Esophagus squamous epithelium (tissue), 4 donors: ENCODE data around the gene RNF213.

Experiments used
- POLR2A ChIP-seq, 4 donors: fragments of 450-650 bp; IDR thresholded peaks; one replicate each; pipeline ENCODE4 v1.6.1; 2017; ENCODE audit warnings: antibody characterized with exemption in 4 of 4, mild to moderate bottlenecking in 4 of 4, moderate library complexity in 3 of 4
- TF ChIP-seq, protein P1 (sequence below), 6 experiments: fragments of 450-650 bp in 4 of 6; fragments of 200-600 bp in 2 of 6; sonication (generic) in 2 of 6; IDR thresholded peaks; one replicate each; pipeline ENCODE4 v1.5.1; 2016 to 2019; ENCODE audit warnings: antibody characterized with exemption in 6 of 6, mild to moderate bottlenecking in 4 of 6, moderate library complexity in 4 of 6

- TF ChIP-seq, protein P1, sequence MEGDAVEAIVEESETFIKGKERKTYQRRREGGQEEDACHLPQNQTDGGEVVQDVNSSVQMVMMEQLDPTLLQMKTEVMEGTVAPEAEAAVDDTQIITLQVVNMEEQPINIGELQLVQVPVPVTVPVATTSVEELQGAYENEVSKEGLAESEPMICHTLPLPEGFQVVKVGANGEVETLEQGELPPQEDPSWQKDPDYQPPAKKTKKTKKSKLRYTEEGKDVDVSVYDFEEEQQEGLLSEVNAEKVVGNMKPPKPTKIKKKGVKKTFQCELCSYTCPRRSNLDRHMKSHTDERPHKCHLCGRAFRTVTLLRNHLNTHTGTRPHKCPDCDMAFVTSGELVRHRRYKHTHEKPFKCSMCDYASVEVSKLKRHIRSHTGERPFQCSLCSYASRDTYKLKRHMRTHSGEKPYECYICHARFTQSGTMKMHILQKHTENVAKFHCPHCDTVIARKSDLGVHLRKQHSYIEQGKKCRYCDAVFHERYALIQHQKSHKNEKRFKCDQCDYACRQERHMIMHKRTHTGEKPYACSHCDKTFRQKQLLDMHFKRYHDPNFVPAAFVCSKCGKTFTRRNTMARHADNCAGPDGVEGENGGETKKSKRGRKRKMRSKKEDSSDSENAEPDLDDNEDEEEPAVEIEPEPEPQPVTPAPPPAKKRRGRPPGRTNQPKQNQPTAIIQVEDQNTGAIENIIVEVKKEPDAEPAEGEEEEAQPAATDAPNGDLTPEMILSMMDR (IDR thresholded peaks at IDR 0.05): no peak
- TF ChIP-seq POLR2A (IDR thresholded peaks at IDR 0.05): no peak
Observed at GRCh38 chr17:80248894-80249710, 11.6 kb upstream of the RNF213 start.
